ENCODE results near the gene LTA4H.

Gene LTA4H

GRCh38 chr12:95955549-95956159 is 79.7 kb downstream of the LTA4H start:
- no peak for DNase-seq

GRCh38 chr12:95953000-95953399 is 82.4 kb downstream of the LTA4H start:
- DNase-seq, result no peak

- no peak for DNase-seq
These were observed 83.9 kb downstream of the LTA4H start for GRCh38 chr12:95951515-95951914.
